Suprapubic skin (tissue), 4 donors: ENCODE results near the gene CAMK2G. TPM values are rescaled to one million over a fixed set of nuclear protein-coding genes. Genes with fewer than 3 reads are reported as not detected.
A peak's percentile ranks its signal among the peaks of the same experiment; 100 is the strongest.

Source experiments
- DNase-seq, 2 donors: peaks; one replicate each; pipeline ENCODE4 v3.0.0-alpha.2; 2019; ENCODE audit warnings: low spot score in 2 of 2
- H3K27ac ChIP-seq: fragments of 200-600 bp; sonication (generic); one replicate; pipeline ENCODE4 v1.5.1; 2019
- H3K27me3 ChIP-seq: fragments of 200-600 bp; sonication (generic); one replicate; pipeline ENCODE4 v1.5.1; 2019
- H3K36me3 ChIP-seq: fragments of 200-600 bp; sonication (generic); one replicate; pipeline ENCODE4 v1.5.1; 2019
- H3K4me1 ChIP-seq: fragments of 200-600 bp; sonication (generic); one replicate; pipeline ENCODE4 v1.5.1; 2019
- H3K4me3 ChIP-seq: fragments of 200-600 bp; sonication (generic); one replicate; pipeline ENCODE4 v1.5.1; 2019; ENCODE audit warnings: mild to moderate bottlenecking
- H3K9me3 ChIP-seq: fragments of 200-600 bp; sonication (generic); one replicate; pipeline ENCODE4 v1.5.1; 2019
- EP300 ChIP-seq: sonication (generic); formaldehyde crosslinking; IDR thresholded peaks from one replicate; pipeline ENCODE4 v1.6.1; 2017; ENCODE audit warnings: antibody characterized with exemption
- POLR2A ChIP-seq, 2 donors: fragments of 450-650 bp; IDR thresholded peaks; one replicate each; pipeline ENCODE4 v1.6.1; 2017; ENCODE audit warnings: antibody characterized with exemption in 2 of 2, mild to moderate bottlenecking in 2 of 2, moderate library complexity in 2 of 2
- POLR2AphosphoS5 ChIP-seq, 3 donors: sonication (generic); formaldehyde crosslinking; IDR thresholded peaks; one replicate each; pipeline ENCODE4 v1.6.1; 2017; ENCODE audit warnings: antibody characterized with exemption in 3 of 3
- WGBS: methylation state at CpG from one replicate; pipeline ENCODE4 v1.1.5; 2018; 5-methylcytosine and 5-hydroxymethylcytosine counted together
- total RNA-seq, 4 donors: library from RNA; depleted of rRNA; stranded (reverse); fragments of >200 nt; gene quantifications; one replicate each; pipeline ENCODE4 v1.1.0, GENCODE V29; 2016
- TF ChIP-seq, protein P1 (sequence below), 2 donors: fragments of 200-600 bp in 1 of 2; fragments of 450-650 bp in 1 of 2; sonication (generic) in 1 of 2; IDR thresholded peaks; one replicate each; pipeline ENCODE4 v1.5.1; 2016 to 2019; ENCODE audit warnings: antibody characterized with exemption in 2 of 2, mild to moderate bottlenecking in 1 of 2, moderate library complexity in 1 of 2

CAMK2G gene
- total RNA-seq, 4 donors from 2014 or later, result 16.9 to 35.2 (median 20.6) TPM

DNA sequence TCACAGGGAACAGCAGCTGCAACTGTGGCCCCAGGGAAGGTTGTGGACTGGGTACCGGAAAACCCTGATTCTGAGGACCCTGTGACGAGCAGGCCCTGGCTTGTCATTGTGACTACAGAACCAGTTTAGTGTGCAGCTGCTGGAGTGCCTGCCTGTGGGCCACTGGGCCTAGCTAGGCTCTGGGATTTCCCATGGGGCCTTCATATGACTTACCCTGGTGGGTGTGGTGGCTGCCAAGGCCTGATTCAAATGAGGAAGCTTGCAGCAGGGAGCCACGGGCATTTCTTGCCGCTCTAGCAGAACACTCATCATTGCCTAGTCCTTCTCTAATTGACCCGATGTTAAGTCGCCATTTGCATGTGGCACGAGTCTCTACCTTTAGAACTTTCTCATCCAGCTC, 14.7 kb upstream of the CAMK2G start:
- Histone ChIP-seq H3K9me3 (no peaks in the 10 kb centered on the region), H3K36me3 (no peaks in the 10 kb centered on the region), H3K4me3 (no peak overlapping the region), H3K27me3 (no peaks in the 10 kb centered on the region), H3K27ac (peak overlapping the region; percentile 92), H3K4me1 (peaks cover 64% of the 10 kb centered on the region)
- 17% methylated on average over 5 of the region's 7 CpGs for WGBS
- DNase-seq, result peak in 1 of 2 donors; percentile 85
- TF ChIP-seq POLR2A (IDR thresholded peaks at IDR 0.05), result no peak
- peak in 2 of 3 donors; percentile 42 to 73 for TF ChIP-seq POLR2AphosphoS5 (IDR thresholded peaks at IDR 0.05)

DNA sequence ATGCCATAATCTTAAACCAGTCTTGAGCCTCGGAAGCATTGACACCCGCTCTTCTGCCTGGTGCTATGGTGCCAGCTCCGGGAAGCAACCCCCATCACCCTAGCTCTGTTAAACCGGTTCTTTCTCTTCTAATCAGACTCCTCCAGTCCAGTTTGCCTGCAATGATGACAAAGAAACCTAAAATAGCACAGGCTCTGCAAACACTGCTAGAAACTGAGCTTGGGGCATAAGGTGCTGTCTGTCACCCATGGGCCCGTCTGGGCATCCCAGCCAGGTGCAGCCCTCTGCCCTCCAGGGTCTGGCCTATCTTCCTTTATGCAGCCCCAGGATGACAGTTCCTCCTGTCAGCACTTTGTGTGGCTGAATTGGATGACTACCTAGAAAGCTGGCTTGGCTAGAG, 14.2 kb upstream of the CAMK2G start:
- H3K27ac ChIP-seq, result peak overlapping the region; percentile 92
- WGBS, result 47% methylated on average over 5 of the region's 5 CpGs
- no peaks in the 10 kb centered on the region for H3K27me3 ChIP-seq
- no peaks in the 10 kb centered on the region for H3K36me3 ChIP-seq
- TF ChIP-seq POLR2A (IDR thresholded peaks at IDR 0.05) (no peak), POLR2AphosphoS5 (IDR thresholded peaks at IDR 0.05) (peak in 1 of 3 donors; percentile 17)
- no peak for DNase-seq
- peaks cover 61% of the 10 kb centered on the region for H3K4me1 ChIP-seq
- no peak overlapping the region for H3K4me3 ChIP-seq
- no peaks in the 10 kb centered on the region for H3K9me3 ChIP-seq

DNA sequence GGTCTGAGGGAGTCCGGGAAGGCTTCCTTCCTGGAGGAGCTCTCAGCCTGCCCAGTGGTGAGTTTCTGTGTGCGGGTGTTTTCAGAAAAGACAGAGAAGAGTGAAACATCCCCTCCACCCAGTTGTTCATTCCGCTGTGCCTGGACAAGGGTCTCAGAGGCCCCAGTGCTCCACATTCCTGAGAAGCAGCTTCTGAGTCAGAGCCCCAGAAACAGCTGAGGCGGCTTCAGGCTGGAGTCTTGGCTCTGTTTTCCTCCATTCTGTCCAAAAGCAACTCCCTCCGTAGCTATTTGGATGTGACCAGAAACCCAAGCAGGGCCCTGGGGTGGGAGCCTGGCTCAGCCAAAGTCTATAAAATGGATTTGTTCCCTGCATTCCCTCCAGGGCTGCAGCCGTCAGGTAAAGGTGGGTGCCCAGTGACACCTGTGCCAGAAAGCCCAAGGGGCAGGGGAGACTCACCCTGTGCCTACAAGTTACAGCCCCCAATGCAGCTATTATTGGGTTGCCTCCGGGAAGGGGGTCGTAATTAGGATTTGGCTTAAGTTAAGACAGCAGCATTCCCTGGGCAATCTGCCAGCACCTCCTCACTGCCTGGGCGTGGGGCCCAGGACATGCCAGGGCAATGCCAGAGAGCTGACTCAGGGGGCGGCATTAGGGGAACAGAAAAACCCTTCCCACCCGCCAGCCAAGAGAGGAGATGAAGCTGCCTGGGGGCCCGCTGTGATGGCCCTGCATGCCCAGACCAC, 13.1 kb upstream of the CAMK2G start:
- Histone ChIP-seq H3K36me3 (no peaks in the 10 kb centered on the region), H3K27ac (peak overlapping the region; percentile 92), H3K9me3 (no peaks in the 10 kb centered on the region), H3K27me3 (no peaks in the 10 kb centered on the region), H3K4me1 (peaks cover 52% of the 10 kb centered on the region), H3K4me3 (peak overlapping the region; percentile 20)
- TF ChIP-seq EP300, result no peak
- TF ChIP-seq, protein P1, sequence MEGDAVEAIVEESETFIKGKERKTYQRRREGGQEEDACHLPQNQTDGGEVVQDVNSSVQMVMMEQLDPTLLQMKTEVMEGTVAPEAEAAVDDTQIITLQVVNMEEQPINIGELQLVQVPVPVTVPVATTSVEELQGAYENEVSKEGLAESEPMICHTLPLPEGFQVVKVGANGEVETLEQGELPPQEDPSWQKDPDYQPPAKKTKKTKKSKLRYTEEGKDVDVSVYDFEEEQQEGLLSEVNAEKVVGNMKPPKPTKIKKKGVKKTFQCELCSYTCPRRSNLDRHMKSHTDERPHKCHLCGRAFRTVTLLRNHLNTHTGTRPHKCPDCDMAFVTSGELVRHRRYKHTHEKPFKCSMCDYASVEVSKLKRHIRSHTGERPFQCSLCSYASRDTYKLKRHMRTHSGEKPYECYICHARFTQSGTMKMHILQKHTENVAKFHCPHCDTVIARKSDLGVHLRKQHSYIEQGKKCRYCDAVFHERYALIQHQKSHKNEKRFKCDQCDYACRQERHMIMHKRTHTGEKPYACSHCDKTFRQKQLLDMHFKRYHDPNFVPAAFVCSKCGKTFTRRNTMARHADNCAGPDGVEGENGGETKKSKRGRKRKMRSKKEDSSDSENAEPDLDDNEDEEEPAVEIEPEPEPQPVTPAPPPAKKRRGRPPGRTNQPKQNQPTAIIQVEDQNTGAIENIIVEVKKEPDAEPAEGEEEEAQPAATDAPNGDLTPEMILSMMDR (IDR thresholded peaks at IDR 0.05), result no peak
- TF ChIP-seq POLR2AphosphoS5 (IDR thresholded peaks at IDR 0.05), result peak in 2 of 3 donors; percentile 16 to 25
- DNase-seq, result peak; percentile 84 to 89
- 12% methylated on average over 12 of the region's 12 CpGs for WGBS

DNA sequence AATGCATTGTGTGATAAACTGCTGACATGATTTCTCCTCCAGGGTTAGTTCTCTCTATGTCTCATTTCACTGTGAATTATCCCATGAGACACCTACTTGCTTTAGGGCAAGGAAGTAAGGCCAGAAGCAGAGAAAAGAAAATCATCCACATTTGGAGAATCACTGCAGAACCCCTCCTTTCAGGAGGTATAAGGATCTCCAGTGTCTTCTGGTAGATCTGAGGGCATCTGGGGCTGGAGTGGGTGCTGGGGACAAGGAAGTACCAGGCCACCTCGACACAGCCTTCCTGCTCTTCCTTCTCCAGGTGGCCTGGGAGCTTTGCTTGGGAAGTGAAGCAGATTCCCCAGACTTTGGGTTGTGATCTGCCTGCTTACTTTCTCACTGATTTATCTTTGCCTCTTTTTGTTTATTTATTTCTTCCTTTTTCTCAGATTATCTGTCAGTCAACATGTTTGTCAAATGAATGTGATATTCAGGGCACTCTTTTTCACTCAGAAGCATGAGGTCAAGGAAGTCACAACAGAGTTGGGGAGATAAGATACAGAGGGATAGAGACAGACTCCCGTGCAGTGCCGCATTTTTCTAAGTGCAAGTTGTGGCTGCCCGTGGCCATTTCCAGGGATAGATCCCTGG, 12.4 kb upstream of the CAMK2G start:
- no peaks in the 10 kb centered on the region for H3K36me3 ChIP-seq
- TF ChIP-seq EP300, result no peak
- TF ChIP-seq POLR2AphosphoS5 (IDR thresholded peaks at IDR 0.05), result no peak
- TF ChIP-seq, protein P1 (IDR thresholded peaks at IDR 0.05), result peak in 1 of 2 donors; percentile 2
- H3K27ac ChIP-seq, result peak overlapping the region; percentile 92
- no peak for DNase-seq
- WGBS, result 9% methylated on average over 4 of the region's 4 CpGs
- no peaks in the 10 kb centered on the region for H3K27me3 ChIP-seq
- H3K4me3 ChIP-seq, result no peak overlapping the region
- H3K9me3 ChIP-seq, result no peaks in the 10 kb centered on the region
- H3K4me1 ChIP-seq, result peaks cover 47% of the 10 kb centered on the region

DNA sequence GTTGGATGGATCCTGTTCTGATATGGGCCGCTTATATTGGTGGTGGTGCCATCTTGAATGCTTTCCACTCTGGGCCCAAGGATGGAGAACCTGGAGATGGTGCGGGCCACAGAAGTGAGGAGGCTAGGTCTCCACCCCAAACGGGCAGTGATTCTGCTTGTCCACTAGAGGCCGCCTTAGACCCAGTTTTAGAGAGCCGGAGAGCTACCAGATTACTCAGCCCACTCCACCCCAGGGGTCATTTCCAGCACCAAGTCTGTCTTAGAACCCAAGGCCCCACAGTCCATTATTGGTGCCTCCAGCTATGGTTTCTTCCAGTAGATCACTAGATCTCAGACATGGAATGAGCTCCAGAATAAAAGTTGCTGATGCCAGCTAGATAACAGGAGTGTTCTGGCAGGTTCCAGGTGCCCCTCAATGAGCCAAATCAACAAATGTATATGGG, 11.8 kb upstream of the CAMK2G start:
- H3K4me3 ChIP-seq, result no peak overlapping the region
- no peaks in the 10 kb centered on the region for H3K27me3 ChIP-seq
- H3K9me3 ChIP-seq, result no peaks in the 10 kb centered on the region
- H3K36me3 ChIP-seq, result no peaks in the 10 kb centered on the region
- TF ChIP-seq, protein P1 (IDR thresholded peaks at IDR 0.05), result peak; percentile 76 to 88
- TF ChIP-seq POLR2AphosphoS5 (IDR thresholded peaks at IDR 0.05) (no peak), EP300 (no peak), POLR2A (IDR thresholded peaks at IDR 0.05) (no peak)
- H3K27ac ChIP-seq, result peak overlapping the region; percentile 92
- WGBS, result 6% methylated on average over 5 of the region's 5 CpGs
- peaks cover 40% of the 10 kb centered on the region for H3K4me1 ChIP-seq
- peak in 1 of 2 donors; percentile 81 for DNase-seq

DNA sequence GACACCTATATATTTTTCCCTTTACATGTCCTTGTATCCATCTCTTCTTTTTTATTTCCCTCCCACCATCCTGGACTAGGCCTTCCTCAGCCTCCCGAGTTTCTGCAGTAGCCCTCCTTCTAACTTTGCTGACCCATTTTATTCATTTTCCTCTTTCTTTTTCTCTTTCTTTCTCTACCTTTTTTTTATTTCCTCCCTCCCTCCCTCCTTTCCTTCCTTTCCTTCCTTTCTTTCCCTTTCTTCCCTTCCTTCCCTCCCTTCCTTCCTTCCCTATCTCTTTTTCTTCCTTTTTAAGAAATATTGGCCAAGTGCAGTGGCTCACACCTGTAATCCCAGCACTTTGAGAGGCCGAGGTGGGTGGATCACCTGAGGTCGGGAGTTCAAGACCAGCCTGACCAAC, 9.7 kb upstream of the CAMK2G start:
- no peaks in the 10 kb centered on the region for H3K9me3 ChIP-seq
- no peaks in the 10 kb centered on the region for H3K36me3 ChIP-seq
- WGBS, result 87% methylated on average over 3 of the region's 3 CpGs
- no peak overlapping the region for H3K27ac ChIP-seq
- peaks cover 41% of the 10 kb centered on the region for H3K4me1 ChIP-seq
- H3K27me3 ChIP-seq, result no peaks in the 10 kb centered on the region
- TF ChIP-seq EP300 (no peak), POLR2A (IDR thresholded peaks at IDR 0.05) (no peak), POLR2AphosphoS5 (IDR thresholded peaks at IDR 0.05) (no peak)
- TF ChIP-seq, protein P1 (IDR thresholded peaks at IDR 0.05), result no peak
- DNase-seq, result no peak
- no peak overlapping the region for H3K4me3 ChIP-seq
